ENCODE results near the gene PPP2R5E.
"Not testable (repeated sequence)": the region's sequence is repeated elsewhere in the genome, so short reads cannot be mapped to it uniquely, and the experiment has no call there.

The PPP2R5E gene

DNA sequence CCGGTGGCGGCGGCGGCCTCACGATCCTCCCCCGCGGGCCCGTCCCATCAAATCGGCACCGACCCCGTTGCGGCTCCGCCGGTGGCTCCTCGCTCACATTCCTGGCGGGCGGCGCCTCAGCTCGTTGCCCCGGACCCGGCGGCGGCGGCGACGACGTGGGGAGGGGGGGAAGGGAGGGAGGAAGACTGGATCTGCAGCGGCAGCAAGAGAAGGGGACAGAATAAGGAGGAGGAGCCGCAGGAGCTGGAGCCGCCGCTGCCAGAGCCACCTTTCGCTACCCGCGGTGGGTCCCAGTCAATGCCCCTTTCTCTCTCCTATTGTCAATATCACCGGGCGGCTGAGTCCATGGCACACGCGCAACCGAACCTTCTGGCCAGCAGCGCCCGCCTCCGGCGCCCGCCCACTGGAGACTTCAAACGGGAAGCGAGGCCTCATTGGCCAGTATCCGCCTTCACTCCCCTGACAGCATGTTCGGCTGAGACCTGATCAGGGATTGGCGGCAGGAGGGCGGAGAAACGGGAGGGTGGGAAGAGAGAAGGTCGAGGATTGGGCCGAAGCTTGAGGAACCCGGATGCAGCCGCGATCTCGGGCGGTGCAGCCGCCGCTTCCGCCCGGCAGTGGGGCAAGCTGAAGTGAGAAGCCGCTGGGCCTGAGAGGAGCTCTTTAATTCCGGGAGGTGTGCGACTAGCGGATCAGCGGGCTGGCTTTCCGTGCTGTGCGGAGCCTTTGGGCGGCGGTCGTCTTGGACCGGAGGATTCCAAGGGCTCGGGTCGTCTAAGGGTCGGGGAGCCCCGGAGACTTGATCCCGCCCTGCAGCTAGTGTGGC is at the start of gene PPP2R5E:
PPP2R5E (minus strand) TSS at position 378 of the 826 bp plus-strand sequence. CDS start 3,692 bp downstream, outside the sequence.
- DNase-seq (ENCODE audit: low read depth, low spot score) = peak; percentile 96

DNA sequence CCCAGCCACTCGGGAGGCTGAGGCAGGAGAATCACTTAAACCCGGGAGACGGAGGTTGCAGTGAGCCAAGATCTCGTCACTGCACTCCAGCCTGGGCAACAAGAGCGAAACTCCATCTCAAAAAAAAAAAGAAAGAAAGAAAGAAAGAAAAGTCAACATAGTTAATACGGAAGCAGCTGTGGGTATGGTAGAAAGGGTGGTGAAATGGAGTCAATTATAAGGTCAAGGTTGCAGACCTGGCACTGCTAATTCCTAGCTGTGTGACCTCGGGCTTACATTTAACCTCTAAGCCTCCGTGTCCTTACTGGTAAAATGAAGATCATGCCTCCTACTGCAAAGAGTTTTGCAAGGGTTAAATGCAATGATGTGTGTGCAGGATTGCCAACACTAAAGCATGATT is 39.9 kb upstream of the PPP2R5E start:
- DNase-seq (ENCODE audit: low read depth, low spot score) = not testable (repeated sequence)

DNA sequence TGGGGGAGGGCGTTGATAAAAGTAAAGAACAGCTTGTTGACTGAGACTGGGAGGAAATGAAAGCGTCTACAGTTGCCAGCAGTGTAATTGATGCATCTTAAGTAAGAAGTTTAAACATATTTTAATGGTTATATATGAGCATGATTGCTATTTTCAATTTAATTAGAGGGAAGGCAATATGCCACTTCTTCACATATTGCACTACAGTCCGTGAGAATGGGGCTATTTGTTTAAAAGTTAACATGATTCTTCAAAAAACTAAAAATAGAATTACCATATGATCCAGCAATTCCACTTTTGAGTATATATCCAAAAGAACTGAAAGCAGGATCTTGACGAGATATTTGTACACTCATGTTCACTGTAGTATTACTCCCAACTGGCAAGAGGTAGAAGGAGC is 38.3 kb upstream of the PPP2R5E start:
- DNase-seq (ENCODE audit: low read depth, low spot score) = no peak

DNA sequence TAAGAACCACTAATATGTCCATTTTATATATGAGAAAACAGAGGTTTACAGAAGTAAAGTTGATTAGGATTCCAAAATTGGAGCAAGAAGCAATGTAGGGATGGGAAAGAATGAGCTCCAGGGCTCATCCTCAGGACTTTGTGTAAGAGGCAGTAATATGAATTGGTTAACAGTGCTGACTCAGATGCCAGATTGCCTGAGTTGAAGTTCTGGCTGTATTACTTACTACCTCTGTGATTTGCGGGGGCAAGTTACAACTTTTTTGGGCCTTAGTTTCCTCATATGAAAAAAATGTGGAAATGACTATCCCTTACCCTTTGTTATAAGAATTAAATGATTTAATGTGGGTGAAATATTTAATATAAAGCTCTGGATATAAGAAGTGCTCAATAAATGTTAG is 35.1 kb upstream of the PPP2R5E start:
- DNase-seq (ENCODE audit: low read depth, low spot score) = no peak

DNA sequence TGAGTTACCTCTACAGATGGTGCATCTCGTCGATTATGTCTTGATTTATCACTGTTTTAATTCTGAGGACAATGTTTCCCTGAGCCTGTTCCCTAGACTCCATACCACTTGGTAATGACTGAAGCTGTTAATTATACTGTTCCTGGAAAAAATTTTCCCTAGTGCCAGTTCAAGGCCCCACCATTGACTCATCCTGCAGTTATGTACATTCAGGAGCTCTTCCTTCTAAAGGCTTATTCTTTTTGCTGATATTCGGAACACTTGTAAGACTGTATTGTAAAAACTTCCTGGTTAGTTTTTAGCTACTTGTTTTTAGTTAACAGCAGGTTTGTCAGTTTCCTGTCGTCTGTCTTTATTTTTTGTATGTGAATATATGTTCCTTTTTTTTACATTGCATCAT is 30.4 kb upstream of the PPP2R5E start:
- DNase-seq (ENCODE audit: low read depth, low spot score) = no peak

DNA sequence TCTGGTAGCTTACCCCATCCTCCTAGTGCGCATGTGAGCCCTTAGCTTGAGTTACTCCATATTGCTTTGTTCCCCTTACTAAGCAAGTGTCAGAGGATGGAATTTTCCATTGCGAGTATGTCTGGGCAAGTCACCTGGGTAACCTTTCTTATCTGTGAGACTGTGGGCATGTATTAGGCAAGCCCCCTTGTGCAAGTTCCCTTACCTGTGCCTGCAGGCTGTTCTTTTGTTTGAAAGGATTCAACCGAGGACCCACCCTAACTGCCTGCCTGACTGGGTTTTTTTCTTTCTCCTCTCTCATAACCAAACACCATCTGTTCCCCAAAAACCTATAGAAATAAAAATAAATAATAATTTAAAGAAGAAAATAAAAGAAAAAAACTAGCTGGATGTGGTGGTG is 22.3 kb upstream of the PPP2R5E start:
- no peak for DNase-seq (ENCODE audit: low read depth, low spot score)

DNA sequence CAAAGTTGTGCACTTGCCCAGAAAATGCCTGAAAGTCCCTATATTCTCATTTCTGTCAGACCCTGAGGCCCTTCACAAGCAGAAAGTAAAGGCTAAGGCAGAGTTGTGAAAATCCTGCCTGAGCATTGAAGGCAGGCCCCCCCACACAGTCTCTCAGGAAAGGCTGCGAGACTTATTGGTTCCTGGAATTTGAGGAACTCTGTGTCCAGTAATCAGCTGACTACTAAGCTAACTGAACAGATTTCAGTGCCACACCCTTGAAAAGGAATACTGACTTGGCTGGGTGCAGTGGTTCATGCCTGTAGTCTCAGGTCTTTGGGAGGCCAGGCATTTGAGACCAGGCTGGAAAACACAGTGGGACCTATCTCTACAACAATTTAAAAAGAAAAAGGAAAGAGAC is 21.1 kb upstream of the PPP2R5E start:
- DNase-seq (ENCODE audit: low read depth, low spot score) = no peak

DNA sequence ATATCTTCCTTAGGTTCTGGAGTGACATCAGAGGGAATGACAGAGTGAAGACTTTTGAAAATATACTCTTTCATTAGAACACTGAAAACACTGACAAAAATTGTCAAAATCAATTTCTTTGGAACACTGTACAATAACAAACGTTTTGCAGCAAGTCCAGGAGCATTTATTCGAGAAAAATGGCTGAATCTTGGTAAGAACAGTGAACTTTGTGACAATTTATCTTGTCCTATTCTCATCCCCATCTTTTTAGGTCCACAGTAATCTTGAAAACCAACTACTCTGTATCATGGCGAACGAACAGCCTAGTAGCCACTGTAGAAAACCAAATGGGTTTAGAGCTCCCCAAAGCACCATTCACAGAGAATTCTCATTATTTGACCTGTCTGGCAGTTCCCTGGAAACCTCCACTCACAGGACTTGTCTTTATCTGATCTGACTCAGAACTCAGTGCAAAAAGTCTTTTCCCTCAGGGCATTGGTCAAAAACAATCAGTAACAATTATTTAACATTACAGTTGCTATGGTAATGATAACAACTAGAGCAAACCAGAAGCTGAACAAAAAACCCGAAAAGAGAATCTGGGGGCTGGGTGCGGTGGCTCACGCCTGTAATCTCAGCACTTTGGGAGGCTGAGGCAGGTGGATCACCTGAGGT is 20.3 kb upstream of the PPP2R5E start:
- DNase-seq (ENCODE audit: low read depth, low spot score) = no peak

DNA sequence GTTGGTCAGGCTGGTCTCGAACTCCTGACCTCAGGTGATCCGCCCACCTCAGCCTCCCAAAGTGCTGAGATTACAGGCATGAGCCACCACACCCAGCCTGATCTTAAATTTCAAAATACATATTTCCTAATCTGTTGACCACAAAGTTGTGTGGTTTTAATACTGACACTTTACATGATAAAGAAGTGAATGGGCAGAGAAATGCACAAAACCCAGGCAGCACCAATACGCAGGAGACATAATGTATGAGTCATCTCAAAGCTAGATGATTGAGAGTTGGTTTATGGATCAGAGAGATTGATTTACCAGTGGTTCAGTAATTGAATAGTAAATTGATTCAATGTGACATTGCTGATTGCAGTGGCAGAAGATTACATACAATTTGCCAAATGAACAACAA is 19.2 kb upstream of the PPP2R5E start:
- DNase-seq (ENCODE audit: low read depth, low spot score) = no peak

DNA sequence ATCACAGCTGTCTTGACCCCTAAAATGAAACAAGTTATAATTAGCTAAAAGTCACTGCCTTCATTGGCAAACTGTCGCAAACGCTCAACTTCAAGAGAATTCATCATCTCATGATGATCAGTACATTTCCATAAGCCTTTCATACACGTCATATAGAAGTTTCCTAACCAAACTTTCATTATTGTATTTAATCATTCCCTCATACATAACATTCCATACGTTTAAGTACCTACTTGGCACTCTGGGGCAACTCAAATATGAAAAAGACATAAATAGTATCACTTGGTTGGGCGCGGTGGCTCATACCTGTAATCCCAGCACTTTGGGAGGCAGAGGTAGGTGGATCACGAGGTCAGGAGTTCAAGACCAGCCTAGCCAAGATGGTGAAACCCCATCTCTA is 12.4 kb upstream of the PPP2R5E start:
- no peak for DNase-seq (ENCODE audit: low read depth, low spot score)

DNA sequence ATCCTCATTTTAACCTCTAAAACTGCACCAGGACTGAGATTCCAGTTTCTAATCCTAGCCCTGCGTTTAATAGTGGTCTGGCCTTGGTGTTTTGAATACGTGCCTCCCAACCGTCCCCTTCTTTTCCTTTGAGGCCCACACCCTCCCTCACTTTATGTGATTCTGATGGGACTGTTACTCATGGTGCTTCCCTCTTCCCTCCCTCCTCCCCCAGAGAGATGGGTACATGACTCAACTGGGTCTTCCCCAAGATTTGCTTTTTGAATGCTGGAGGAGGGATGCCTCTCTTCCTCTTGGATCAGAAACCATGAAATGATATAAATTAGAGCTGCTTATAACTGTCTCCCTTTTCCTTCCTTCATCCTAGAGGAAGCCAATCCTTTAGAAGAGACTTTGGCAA is 8.2 kb upstream of the PPP2R5E start:
- no peak for DNase-seq (ENCODE audit: low read depth, low spot score)

DNA sequence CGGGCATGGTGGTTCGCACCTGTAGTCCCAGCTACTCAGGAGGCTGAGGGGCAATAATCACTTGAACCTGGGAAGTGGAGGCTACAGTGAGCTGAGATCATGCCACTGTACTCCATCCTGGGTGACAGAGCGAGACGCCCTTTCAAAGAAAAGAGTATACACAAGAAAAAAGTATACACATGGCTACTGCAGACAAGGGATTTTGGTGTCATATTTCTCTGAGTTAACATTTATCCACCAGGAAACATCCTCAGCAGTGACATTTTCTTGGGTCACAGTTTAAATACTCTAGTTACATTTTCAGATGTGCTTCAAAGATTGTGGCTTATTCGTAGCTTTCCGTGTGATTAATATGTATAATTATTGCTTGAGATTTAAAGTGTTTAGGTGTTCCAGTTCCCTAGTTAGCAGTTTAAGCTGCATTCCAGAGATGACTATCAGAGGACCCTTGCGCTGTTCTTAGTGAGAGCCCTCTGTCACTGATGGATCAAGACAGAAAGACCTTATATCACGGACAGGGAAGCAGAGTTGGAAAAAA is 4.7 kb upstream of the PPP2R5E start:
- DNase-seq (ENCODE audit: low read depth, low spot score) = no peak

DNA sequence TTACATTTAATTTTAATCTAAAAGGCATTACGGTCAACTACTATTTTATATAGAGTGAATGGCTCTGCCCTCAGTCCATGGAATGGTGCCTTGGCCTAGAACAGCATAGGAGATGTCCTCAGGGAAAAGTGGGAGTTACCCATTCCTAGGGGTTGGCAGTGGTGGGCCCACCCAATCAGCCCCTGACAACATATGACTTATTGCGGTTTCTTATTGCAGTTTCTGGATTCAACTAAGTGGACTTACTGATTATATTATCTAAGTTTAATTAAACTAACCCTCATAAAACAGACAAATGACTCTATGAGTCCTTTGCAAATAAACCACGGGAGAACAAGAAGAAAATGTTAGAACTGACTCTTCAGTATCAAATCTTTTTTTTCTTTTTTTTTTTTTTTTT is 2.3 kb upstream of the PPP2R5E start:
- DNase-seq (ENCODE audit: low read depth, low spot score) = no peak

DNA sequence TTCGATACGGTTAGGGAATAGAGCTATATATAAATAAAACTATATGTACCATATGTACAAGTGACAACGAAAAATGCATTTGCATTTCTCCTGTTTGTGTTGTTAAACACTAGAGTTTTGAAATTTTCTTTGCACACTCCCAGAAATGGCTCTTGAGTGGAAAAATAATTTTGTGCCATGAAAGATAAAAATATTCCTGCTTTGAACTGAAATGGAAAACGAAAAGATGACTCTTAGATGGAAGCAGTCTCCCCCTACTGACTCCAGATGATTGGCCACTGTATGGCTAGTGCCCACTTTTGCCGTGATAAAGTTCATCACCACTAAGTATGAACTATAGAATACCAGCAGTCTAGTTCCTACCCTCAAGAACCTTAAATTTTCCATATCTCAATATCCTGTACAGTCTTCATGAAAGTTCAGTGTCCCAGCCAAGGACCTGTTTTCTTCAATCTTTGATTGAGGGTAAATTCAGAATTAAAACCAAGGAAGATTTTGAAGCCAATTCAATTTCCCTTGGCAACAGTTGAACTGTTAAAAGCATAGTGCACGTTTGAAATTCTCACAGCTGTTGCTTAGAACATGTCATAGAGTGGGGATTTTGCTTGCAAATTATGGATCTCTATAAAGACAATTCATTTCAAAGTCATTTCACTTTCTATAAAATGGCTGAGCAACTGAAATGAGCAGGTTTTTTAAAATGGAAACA is 1.6 kb upstream of the PPP2R5E start:
- no peak for DNase-seq (ENCODE audit: low read depth, low spot score)

DNA sequence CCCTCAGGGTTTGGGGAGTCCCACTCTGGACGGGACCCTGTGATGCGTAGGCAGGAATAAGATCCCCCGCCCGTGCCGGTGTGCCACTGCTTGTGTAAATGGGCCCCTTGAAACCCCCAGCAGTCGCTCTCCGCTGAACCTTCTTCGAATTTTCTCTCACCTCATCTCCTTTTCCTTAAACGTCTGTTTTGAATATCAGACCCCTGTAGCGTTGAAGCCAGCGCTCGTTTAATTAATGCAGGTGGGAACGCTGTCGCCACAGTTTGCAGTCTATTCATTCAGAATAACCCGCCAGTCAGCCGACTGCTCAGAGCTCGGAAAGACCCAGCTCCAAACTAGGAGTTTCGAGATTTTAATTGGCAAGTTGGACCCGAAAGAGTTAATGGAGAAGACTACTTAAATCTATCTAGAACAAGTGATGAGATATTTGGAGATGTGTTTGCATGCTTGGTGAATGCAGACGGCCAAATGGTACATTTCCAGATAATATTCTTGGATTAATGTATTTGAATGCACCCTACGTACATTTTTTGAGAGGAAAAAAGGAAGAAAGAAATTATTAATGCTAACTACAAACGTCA is 739 bp upstream of the PPP2R5E start:
- DNase-seq (ENCODE audit: low read depth, low spot score) = no peak

DNA sequence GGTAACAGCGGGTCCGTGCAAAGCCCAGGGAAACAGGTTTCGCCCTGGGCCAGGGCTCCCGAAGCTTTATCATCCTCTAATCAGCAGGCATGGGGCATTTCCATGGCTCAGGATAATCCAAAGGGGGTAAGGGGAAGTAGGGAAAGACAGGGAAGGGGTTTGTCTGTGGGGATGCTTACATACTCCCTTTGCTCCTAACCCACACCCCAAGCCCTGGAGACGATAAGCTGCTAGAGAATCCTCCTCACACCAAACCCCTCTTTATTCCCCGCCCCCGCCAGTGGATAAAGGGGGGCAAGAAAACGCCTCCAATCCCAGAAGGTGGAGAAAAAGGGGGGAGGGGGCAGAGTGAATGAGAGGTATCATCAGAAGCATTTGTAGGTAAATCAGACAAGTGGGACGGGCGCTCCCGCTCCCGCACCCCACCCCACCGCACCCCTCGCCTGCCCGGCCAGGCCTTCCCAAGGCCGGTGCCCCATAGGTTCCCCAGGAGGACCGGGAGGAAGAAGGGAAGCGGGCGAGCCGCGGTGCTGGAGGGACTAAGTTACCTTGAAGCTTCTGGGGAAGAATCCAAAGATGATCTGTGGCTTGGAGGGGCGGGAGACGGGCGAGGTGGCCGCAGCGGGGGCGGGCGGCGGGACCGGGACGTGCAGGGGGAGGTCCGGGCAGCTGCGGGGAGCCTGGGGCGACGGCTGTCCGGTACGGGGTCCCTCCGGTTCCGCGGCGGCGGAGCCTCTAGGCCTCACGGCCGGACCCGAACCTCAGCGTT is 762 bp downstream of the PPP2R5E start:
- DNase-seq (ENCODE audit: low read depth, low spot score) = no peak

DNA sequence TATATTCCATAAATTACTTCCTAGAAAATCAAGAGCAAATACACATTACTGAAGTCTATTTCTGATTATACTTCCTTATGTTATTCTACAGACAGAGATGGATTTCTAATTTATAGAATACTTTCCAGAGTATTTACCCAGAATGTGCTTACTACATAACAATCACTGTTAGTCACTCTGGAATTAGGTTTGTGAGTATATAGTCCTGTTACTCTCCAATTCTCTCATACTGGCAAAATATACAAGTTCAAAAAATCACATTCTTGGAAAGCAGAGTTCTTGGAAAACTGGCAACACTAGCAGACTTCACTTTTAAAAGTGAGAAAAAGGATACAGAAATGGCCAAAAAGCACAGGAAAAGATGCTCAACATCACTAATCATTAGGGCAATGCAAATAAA is 7.3 kb downstream of the PPP2R5E start:
- DNase-seq (ENCODE audit: low read depth, low spot score) = no peak

DNA sequence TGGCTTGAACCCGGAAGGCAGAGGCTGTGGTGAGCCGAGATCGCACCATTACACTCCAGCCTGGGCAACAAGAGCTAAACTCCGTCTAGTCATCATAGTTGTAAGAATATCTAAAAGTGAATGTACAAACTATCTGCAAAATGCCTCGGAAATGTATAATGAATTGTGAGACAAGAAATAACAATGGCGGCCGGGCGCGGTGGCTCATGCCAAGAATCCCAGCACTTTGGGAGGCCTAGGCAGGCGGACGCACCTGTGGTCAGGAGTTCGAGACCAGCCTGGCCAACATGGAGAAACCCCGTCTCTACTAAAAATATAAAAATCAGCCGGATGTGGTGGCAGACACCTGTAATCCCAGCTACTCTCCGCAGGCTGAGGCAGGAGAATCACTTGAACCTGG is 9.7 kb downstream of the PPP2R5E start:
- no peak for DNase-seq (ENCODE audit: low read depth, low spot score)

DNA sequence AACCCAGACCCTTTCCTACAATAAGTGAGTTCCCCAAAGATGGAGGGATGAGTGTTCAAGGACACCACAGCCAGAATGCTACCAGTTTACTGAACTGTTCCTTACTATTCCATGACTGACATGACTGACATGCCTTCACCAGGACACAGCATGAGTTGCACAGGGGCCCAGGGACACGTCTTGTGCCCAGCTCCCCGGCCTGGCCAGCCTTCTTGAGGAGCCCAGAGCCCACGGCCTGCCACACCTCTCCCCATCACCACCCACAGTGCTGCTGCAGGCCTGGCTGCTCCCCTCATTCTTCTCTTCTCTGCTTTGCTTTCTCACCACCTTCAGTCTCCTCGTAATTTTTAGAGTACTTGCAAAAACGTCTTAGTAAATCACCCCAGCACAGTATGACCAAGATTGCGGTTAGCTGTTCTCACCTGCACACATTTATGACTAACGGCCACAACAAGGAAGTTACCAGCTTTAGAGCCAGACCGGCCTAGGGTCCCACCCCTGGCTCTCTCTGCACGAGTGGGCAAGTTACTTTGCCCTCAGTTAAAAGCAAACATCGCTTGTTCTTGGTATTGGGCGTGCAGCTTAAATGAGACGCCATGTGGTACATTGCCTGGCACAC is 18.5 kb downstream of the PPP2R5E start:
- DNase-seq (ENCODE audit: low read depth, low spot score) = no peak

DNA sequence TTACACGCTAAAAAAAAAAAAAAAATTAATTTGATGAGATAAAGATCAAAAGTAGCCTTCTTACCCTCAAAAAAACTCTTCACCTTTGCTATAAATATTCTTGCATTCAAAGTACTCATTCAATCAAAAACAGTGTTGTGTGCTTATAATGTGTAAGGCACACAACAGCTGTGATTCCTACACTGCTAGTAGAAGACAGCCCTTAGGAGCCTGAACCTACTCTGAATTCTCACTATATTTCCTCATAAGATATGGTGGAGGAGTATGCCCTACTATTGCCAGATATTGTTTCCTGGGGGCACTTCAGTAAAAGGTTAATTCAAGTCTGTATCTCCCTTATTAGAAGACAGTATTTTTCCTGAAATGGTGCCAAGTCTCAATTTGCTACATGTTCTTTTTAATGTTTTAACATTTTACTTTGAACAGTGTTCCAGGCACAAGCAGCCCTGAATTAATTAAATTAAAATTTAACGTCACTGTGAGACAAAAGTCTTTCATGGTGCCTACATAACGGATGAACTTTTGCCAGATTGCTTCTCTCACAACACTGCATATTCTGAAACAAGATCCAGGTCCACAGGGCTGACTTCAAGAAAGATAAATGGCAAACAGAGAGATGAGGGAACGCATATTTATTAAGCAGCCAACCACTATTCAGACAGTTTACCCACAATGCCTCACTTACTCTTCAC is 19.3 kb downstream of the PPP2R5E start:
- DNase-seq (ENCODE audit: low read depth, low spot score) = no peak
